Dedifferentiated amniotic fluid mesenchymal stem cell (primary cell): ENCODE data around the gene RNF10.
"Not testable (repeated sequence)": the region's sequence is repeated elsewhere in the genome, so short reads cannot be mapped to it uniquely, and the experiment has no call there.

Experiments used
- DNase-seq: peaks from one replicate; pipeline ENCODE4 v3.0.0-alpha.2; 2016; ENCODE audit errors: extremely low spot score

The RNF10 gene

DNA sequence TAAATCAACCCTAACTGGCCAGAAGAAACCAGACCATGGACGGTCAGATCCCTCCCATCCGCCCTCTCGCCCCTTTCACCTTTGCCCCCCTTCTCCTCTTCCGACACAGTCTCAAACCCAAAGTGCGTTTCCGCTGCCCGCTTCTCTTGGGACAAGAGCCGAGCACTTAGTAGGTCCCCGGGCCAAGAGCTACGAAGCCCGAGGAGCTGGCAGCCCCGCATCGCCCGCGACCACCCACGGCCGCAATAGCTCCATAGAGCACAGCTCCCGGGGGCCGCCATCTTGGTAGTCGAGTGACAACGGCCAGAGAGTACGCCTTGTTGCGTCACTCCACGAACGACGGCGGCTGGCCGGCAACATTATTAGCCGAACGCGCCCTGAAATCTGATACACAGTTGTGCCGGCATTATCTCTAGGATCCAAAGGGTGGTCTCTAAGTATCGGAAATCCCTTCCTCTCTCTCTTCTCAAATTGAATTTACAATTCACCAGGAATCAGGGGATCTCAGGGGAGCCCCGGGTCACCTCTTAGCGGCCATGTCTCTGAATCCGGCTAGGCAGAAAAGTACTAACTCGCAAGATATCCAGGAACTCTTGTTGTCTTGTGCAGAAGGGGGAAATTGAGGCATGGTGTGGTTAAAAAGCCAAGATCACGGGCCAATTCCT is 5.2 kb upstream of the RNF10 start, which contains the start of gene COQ5:
Gene COQ5 (minus strand): TSS at position 298 of the 665 bp plus-strand sequence. CDS start 17 bp downstream, at position 281.
- DNase-seq: peak; percentile 86

DNA sequence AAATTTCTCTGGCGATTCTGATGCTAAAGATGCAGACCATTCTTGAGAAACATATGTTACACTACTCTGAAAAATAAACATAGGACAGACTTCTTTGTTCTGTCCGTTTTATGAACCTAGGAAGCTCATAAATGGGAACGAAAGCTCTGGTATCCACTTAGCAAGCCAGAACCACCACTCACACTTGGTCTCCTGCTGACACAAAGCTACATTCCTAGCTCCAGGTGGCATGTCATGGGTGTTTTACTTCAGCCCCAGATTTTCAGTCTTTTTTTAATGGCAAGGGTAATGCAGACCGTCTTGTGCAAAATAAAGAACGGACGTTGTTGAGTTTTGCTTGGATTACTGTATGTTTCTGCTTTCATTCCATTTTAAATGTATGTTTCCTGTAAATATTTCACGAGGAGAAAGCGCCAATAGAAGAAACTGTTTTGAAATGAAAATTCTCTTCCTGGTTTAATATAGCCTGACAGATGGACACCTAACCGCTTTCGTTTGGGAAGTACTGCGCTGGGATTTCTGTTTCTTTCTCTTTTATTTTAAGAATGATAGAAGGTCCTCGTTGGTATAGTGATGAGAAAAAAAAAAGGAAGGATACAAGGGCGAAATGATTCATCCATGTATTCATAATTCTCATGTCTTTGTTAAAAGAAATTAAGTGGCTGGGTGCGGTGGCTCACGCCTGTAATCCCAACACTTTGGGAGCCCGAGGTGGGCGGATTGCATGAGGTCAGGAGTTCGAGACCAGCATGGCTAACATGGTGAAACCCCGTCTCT is 4.3 kb upstream of the RNF10 start:
- peak; percentile 32 for DNase-seq

DNA sequence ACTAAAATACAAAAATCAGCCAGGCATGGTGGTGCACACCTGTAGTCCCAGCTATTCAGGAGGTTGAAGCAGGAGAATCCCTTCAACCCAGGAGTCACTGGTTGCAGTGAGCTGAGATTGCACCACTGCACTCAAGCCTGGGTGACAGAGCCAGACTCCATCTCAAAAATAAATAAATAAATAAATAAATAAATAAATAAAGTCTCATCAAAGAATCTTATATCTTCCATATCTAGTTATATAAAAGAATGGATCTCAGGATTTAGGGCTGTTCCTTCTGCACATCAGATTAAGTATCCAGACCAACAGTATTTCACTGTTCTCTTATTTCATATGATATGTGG is 3.8 kb upstream of the RNF10 start:
- not testable (repeated sequence) for DNase-seq

DNA sequence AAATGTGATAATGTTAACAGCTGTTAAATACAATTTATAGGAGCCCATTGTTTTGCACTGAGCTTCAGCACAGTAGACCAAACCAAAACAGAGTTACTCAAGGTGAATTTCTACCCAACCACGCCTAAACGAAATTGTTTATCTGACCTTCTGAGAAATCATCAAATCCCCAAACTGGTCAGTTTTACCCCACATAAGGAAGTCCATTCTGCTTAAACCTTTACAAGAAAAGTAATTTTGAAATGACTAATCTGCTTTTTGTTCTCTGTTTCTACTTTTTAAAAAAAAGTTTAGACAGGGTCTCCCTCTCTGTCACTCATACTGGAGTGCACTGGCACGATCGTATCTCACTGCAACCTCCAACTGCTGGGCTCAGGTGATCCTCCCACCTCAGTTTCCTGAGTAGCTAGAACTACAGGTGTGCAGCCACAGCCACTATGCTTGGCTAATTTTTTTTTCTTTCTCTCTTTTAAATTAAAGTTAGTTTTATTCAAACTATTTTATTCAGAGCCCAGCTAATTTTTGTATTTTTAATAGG is 1.4 kb upstream of the RNF10 start:
- DNase-seq: no peak

DNA sequence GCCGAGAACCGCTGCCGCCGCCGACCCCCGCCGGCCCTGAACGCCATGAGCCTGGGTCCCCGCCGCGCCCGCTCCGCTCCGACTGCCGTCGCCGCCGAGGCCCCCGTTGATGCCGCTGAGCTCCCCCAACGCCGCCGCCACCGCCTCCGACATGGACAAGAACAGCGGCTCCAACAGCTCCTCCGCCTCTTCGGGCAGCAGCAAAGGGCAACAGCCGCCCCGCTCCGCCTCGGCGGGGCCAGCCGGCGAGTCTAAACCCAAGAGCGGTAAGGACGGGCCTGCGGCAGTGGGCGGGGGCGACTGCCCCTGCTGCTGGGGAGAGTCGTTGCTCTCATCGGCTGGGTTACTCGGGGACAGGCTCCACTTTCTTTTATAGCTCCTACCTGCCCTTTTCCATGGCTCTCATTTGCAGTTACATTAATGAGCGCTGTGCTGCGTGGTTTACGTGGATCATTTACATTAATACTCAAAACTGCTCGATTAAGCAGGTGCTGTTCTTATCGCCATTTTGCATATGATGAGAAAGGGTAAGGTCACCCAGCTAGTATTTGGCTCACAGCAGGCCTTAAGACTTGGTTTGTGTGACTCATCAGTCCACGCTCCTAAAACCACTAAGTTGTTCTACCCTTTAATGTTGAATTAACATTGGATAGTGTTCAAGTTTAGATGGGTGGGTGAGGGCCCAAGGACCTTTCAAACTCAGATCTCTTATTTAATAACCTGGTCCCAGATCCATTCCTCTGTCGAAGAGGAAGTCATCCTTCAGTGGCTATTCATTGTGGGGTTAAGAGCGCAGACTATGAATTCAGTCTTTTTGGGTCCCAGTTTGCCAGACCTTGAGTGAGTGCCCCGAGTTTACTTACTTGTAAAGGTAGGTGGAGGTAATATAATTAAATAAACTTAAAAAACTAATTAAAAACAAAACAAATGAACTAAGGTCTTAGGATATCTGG is 823 bp downstream of the RNF10 start:
- DNase-seq: peak; percentile 66

DNA sequence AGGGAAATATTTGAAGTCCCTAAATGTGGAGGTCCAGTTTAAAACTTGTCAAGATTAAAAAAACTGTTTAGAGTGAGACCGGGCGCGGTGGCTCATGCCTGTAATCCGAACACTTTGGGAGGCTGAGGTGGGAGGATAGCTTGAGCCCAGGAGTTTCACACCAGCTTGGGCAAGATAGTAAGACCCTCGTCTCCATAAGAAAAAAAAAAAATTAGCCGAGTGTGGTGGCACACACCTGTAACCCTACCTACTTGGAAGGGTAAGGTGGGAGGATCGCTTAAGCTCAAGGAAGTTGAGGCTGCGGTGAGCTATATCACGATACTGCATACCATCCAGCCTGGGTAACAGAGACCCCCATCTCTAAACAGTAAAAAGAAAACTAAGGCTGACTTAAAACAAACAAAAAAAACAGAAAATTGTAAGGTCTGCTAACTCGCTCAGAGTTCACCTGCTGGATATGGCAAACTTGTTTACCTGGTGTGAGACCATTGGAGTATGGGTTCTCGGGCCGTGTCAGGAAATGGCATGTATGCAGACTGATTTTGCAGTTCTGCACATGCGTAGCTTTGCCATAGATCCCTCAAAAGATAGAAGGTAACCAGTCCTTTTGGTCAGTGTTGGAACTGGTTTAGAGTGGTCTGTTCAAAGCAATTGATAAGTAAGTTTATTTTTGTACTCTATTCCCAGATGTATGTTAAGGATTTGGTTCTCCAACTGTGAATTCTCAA is 2.1 kb downstream of the RNF10 start:
- DNase-seq: no peak

DNA sequence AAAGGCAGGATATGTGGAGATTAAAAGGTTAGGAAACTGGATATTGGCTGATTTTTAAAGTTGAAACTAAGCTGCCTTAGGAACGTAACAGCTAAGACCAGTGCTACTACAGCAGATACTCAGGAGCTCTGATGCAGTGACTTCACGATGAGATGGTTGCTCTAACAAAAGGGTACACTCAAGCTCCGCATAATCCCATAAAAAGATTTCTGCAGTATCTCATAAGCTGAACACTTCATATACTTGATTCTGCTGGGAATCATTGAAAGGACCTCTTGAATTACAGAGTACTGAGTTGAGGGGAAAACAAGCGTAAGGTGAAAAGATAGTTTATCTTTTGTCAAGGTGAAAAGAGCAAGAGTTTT is 3.7 kb downstream of the RNF10 start:
- no peak for DNase-seq

DNA sequence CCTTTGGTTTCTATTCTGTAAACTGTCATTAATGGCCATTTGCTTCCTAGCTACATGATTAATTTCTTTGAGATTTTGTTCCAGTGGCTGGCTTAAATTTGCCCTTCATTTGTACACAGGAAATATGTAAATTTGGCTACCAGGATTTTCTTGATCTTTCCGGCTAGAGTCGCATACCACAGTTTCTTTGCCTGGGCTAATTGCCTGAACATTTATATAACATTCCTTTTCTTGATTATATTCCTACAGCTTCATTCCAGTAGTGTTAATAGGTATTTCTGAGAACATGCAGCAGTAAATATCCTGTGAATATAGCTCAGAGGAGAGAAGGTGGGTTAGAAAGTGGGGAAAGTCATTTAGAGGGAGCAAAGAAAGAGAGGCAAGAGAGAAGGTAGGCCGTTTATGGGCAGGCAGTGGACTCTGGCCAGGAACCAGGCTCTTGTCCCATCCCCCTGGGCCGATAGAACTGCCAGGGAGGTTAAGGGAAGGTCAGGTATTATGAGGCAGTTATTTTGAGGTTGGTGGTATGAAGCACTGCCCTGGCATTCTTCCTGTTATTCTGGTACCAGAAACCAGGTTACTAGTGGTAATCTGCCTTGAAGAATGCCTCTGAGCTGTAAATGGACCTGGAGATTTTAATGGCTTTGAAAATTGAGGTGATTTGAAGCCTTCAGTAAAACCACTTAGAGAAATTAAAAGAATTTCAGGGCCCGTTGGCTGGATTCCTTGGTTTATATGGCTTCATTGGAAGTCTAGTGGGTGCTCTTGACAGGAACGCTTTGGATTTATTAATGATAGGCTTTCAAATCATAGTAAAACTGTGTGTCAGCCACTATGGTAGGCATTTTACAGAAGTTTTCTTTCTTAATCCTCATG is 4.4 kb downstream of the RNF10 start:
- DNase-seq: no peak

DNA sequence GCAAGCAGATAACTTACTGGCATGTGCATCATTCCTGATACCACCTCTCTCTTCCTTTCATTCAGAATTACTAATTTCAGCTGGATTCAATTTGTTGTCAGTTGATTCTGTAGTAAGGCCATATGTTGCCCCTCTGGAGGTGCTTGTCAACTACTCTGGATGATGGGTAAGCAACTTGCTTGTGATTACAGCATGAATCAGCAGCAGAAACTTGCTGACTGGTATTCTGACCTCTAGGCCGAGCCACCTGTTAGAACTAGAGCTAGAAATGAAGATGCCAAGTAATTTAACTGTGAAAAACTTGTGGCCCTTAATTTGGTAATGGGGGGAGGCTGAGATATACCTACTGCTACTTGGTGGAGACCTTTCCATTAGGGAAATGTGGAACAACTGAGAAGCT is 5.1 kb downstream of the RNF10 start:
- no peak for DNase-seq

DNA sequence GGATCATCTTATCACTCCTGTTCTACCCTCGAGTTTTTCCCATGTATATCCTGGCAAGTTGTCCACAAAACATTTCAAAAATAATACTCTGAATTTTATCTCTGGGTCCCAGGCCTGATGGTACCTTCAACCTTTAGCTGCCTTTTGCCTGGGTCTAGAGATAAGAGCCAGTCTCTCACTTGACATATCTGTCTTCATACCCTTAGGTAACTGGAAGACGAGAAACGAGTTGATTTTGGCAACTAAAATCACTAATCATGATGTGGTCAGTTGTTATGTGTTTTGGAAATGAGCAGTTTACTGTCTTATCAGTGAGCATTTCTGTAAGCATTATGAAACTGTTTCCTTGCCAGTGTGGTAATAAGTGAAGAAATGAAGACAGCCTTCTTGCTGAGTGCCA is 6.3 kb downstream of the RNF10 start:
- no peak for DNase-seq

DNA sequence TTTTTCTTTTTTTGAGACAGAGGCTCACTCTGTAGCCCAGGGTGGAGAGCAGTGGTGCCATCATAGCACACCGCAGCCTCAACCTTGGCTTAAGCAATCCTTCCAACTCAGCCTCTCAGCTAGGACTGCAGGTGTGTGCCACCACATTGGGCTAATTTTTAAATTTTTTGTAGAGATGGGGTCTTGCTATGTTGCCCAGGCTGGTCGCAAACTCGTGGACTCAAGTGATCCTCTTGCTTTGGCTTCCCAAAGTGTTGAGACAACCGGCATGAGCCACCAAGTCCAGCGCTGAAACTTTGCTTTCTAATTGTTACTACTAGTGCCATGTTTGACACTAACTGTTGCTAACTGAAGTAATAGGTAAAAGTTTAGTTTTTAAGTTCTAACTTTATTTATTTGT is 8.0 kb downstream of the RNF10 start:
- DNase-seq: no peak

DNA sequence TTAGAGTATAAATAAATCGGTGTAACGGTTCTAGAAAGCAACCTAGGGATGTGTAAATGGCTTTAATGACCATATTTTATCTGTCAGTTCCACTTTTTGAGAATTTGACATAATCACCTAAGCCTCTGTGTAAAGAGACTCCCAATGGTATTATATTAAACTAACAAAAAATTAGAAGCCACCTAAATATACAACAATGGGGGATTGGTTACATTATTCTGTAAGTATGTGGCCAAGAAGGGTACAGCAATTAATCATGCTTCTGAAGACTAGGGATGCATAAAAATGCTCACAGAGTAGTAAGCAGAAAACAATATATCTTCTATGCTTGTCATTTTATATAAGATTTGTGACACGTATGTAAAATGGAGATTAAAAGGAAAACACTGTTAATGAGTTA is 10.5 kb downstream of the RNF10 start:
- DNase-seq: no peak

DNA sequence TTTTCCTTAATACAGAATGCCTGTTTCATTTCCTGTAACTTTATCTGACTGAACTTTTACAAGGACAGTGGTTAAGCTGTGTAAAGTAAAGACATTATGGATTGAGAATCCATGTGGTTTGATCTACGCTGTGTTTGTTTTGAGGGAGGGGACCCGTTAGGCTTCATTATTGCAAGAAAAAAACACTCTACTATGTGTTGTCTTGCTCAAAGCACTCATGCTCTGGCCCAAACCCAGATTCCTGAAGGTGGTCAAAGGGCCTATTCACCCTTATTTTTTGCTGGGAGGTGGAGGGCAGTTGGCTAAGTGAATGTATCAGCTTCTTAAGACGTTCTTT is 11.9 kb downstream of the RNF10 start:
- DNase-seq: no peak

DNA sequence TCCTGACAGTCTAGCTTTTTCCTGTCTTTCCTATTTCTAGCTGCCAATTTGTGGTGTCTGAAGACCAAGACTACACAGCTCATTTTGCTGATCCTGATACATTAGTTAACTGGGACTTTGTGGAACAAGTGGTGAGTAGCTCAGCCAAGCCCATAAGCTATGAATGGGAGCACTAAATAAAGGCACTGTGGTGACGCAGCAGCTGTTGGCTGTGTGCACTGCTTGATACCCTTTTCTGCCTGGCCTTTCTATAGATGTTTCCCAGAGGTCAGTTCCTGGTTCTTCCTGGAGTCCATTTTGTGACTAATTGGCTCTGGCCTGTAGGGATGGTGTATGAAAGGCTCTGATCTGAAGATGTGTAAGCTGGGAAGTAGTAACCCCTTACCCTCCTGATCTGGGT is 20.5 kb downstream of the RNF10 start:
- DNase-seq: no peak

DNA sequence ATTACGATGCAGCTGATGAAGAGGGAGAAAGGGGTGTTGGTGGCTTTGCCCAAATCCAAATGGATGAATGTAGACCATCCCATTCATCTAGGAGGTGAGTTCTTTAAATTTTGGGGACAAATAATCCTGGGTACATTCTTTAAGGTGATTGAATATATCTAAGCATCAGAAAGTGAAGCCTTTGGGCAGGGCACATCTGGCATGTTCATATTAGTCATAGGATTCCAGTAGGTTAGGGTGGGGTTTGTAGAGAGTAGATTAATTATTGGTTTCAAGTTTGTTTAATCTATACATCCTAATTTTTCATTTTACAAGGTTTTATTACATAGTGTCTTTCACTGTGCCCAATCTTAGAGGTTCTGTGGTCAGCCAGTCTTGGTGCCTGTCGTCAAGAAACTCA is 23.4 kb downstream of the RNF10 start:
- DNase-seq: no peak

DNA sequence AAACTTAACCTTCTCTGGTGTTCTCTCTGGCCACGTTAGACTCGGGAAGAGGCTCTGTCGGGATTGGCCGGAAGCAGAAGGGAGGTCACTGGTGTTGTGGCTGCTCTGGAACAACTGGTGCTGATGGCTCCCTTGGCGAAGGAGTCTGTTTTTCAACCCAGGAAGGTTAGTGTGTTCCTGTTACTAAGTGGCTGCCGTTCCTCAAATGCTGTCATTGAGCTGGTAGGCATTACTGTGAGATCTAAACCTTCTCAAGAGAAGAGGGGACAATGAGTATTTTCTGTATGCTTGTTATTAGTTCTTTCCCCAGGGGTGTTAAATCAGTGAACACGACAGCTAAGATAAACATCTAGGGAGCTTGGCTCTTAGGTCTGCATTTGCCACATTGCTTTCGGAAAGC is 28.8 kb downstream of the RNF10 start:
- DNase-seq: no peak

DNA sequence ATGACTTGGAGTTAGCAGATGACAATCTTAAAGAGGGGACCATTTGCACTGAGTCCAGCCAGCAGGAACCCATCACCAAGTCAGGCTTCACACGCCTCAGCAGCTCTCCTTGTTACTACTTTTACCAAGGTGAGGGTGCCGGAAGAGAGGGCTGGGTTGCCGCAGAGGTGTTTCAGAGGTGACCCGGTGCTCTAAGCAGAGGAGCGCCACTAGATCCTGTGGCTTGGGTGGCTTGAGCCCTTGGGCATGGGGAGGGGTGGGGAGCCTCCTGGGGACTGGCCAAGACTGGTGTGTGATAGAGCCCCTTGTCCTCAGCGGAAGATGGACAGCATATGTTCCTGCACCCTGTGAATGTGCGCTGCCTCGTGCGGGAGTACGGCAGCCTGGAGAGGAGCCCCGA is 29.3 kb downstream of the RNF10 start:
- DNase-seq: no peak

DNA sequence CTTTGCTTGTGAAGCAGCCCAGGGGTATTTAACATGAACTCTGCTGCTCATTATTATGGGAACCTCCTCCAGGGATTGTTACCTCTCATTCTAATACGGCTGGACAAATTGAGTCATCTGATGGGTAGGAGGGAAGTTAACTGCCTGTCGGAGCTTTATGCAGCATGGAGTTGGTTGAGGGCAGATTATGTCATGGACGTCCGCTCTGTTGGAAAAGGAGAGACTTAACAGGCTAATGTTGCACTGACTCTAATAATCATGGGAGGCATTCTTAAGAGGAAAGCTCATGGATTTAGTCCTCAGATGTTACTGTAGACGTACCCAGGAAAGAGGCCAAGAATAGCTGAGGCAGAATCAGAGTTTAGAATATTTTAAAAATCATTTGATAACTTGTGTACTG is 37.1 kb downstream of the RNF10 start:
- no peak for DNase-seq

DNA sequence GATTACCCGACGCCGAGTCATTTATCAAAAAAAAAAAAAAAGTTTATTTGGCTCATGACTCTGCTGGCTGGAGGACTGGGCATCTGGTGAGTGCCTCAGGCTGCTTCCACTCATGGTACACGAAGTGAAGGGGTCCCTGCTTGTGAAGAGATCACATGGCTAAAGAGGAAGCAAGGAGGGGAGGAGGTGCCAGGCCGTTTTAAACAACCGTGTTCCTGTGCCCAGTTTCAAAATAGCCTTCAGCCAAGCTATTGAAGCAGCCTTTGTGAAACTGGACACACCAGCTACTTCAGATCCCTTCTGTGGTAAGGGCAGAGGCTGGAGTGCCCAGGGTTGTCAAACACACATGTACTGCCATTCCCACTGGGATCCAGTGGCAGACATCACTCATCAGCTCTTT is 39.4 kb downstream of the RNF10 start:
- DNase-seq: no peak

DNA sequence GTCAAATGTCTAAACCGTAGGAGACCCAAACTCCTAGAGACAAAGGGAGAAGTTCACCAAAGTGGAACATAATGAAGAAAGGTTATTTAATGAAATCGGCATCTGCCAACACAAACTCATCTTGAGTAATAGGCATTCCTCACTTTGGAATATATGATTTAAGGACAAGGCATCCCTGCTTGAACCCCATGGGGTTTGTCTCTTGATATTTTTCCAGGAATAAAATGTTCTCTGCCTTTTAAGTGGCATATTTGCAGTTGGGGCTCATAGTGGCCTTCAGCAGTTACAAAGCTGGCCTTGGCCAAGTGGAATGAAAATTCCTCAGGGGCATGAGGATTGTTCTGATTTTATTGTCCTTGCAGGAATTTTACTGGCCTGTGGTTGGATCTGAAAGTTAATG is 40.0 kb downstream of the RNF10 start:
- DNase-seq: no peak

DNA sequence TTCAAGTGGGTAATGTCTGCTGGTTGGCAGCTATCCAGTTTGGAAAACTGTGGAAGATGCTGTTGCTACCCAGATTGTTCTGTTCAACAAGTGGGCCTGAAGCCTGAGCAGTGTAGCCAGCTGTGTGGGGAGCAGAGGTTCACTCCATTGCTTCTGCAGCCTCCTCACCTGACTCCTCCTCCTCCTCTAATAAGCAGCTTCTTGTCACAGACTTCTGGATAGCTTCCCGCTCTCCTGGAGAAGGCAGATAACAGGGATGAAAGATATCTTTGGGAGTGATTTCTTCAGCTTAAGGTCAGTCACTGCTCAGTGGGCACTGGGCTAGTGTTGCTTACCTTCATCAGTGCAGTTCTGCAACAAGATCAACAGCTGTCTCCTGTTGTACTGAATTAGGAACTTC is 45.0 kb downstream of the RNF10 start:
- DNase-seq: no peak
